ENCODE measurements around the gene DDX1. TPM values are rescaled to one million over a fixed set of nuclear protein-coding genes. Genes with fewer than 3 reads are reported as not detected.

DDX1 gene
- total and polyA plus RNA-seq, 4 donors = 73.6 to 82.6 (median 77.8) TPM

- DNase-seq (no peak), ATAC-seq (ENCODE audit: low FRiP score) (no peak)
- intact Hi-C loops (cut with DNase I) = no loop called here
- Histone ChIP-seq H3K4me1 (ENCODE audit: control insufficient read depth in 1 of 2, insufficient read depth in 2 of 2, low read length in 2 of 2) (no peaks in the 10 kb centered on the region), H3K27ac (ENCODE audit: low read depth in 1 of 2, low read length in 2 of 2) (no peak overlapping the region), H3K27me3 (ENCODE audit: control insufficient read depth in 1 of 2, insufficient read depth in 2 of 2, low read length in 1 of 2) (no peaks in the 10 kb centered on the region), H3K4me3 (ENCODE audit: low read length in 2 of 2) (no peak overlapping the region), H3K9me3 (ENCODE audit: control insufficient read depth, low read length) (no peaks in the 10 kb centered on the region), H3K36me3 (ENCODE audit: control insufficient read depth in 1 of 2, insufficient read depth in 2 of 2, low read length in 1 of 2) (peaks cover 9 to 10% of the 10 kb centered on the region in 2 donors)
- WGBS, 2 donors = 87 to 95% methylated on average over 1 of the region's 1 CpG
These were observed 8.3 kb downstream of the DDX1 start for GRCh38 chr2:15599994-15600393.

DNA sequence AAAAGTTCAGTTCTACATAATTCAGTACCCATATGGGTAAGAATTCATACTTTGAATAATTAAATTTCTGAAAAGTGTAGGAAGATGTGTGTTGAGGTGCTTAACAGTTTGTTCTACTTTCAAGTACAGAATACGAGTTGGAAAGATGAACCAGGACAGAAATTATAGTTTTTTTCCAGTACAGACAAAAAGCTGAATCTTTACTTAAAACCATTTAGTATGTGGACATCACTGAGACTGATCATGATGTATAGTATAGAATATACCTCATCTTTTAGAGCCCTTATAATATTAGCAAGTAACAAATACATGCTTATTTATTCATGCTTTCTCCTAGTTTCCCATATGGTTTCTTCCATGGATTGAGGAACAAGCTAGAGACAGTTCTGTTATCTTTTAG lies 10.0 kb downstream of the DDX1 start:
- Histone ChIP-seq H3K27me3 (ENCODE audit: control insufficient read depth in 1 of 2, insufficient read depth in 2 of 2, low read length in 1 of 2) (no peaks in the 10 kb centered on the region), H3K4me1 (ENCODE audit: control insufficient read depth in 1 of 2, insufficient read depth in 2 of 2, low read length in 2 of 2) (no peaks in the 10 kb centered on the region), H3K27ac (ENCODE audit: low read depth in 1 of 2, low read length in 2 of 2) (no peak overlapping the region), H3K36me3 (ENCODE audit: control insufficient read depth in 1 of 2, insufficient read depth in 2 of 2, low read length in 1 of 2) (peaks cover 7 to 11% of the 10 kb centered on the region in 2 donors), H3K4me3 (ENCODE audit: low read length in 2 of 2) (no peak overlapping the region), H3K9me3 (ENCODE audit: control insufficient read depth, low read length) (no peaks in the 10 kb centered on the region)
- intact Hi-C loops (cut with DNase I) = no loop called here
- ATAC-seq (ENCODE audit: low FRiP score) = no peak
- no peak for DNase-seq
- WGBS, 2 donors = 75 to 89% methylated on average over 1 of the region's 1 CpG

GRCh38 chr2:15602393-15602792 lies 10.7 kb downstream of the DDX1 start:
- ATAC-seq (ENCODE audit: low FRiP score) (no peak), DNase-seq (no peak)
- Histone ChIP-seq H3K36me3 (ENCODE audit: control insufficient read depth in 1 of 2, insufficient read depth in 2 of 2, low read length in 1 of 2) (peaks cover 7 to 11% of the 10 kb centered on the region in 2 donors), H3K4me3 (ENCODE audit: low read length in 2 of 2) (no peak overlapping the region), H3K27me3 (ENCODE audit: control insufficient read depth in 1 of 2, insufficient read depth in 2 of 2, low read length in 1 of 2) (no peaks in the 10 kb centered on the region), H3K9me3 (ENCODE audit: control insufficient read depth, low read length) (no peaks in the 10 kb centered on the region), H3K27ac (ENCODE audit: low read depth in 1 of 2, low read length in 2 of 2) (no peak overlapping the region), H3K4me1 (ENCODE audit: control insufficient read depth in 1 of 2, insufficient read depth in 2 of 2, low read length in 2 of 2) (no peaks in the 10 kb centered on the region)
- intact Hi-C loops (cut with DNase I) = no loop called here
- WGBS, 2 donors = 85% methylated on average over 8 of the region's 8 CpGs

DNA sequence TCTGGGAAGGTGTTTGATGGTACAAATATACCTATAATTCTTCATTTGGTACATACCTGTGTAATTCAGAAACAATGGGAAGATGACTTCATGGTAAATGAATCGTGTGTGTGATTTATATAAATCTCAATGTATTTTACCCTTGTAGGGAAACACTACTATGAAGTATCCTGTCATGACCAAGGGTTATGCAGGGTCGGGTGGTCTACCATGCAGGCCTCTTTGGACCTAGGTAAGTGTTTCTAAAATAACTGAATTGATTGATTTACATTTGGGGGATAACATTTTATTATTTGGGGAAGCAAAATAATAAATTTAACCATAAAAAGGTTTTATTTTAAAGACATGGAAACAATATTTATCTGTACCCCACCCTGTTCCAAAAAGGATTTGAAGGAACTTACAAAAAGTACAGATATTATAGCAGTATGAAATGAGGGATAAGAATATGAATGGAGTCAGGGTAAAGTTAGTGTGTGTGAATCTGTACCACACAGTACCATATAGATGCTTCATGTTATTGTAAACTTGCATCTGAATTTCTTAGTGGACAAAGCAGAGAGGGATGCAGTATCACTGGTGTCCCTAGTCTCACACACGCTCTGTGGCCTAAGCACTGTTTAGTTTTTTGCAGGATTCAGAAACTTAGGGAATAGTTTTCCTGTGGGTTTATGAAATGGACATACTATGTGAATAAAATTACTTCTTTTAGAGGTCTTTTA lies 11.5 kb downstream of the DDX1 start:
- ATAC-seq (ENCODE audit: low FRiP score) = no peak
- WGBS, 2 donors = 90 to 93% methylated on average over 3 of the region's 3 CpGs
- H3K36me3 ChIP-seq (ENCODE audit: control insufficient read depth in 1 of 2, insufficient read depth in 2 of 2, low read length in 1 of 2) = peaks cover 7 to 13% of the 10 kb centered on the region in 2 donors
- H3K9me3 ChIP-seq (ENCODE audit: control insufficient read depth, low read length) = no peaks in the 10 kb centered on the region
- H3K27me3 ChIP-seq (ENCODE audit: control insufficient read depth in 1 of 2, insufficient read depth in 2 of 2, low read length in 1 of 2) = no peaks in the 10 kb centered on the region
- H3K27ac ChIP-seq (ENCODE audit: low read depth in 1 of 2, low read length in 2 of 2) = no peak overlapping the region
- H3K4me1 ChIP-seq (ENCODE audit: control insufficient read depth in 1 of 2, insufficient read depth in 2 of 2, low read length in 2 of 2) = no peaks in the 10 kb centered on the region
- DNase-seq = no peak
- H3K4me3 ChIP-seq (ENCODE audit: low read length in 2 of 2) = no peak overlapping the region
- intact Hi-C loops (cut with DNase I) = no loop called here

DNA sequence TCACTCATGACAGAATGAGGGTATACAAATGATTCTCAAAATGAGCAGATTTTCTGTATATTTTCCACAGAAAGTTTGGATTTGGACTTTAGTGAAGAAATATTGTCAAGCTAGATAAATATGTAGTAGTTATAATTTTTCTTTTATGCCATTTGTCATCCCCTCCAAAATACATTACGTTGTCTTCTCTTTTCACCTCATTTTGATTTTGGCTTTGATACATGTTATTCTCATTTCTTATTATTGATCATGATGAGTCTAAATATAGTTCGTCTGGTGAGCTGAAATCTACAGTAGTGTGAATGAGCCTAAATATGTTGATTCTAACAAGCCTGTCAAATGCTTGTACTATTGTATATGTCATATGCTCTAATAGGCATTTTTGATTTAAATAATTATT lies 12.3 kb downstream of the DDX1 start:
- Histone ChIP-seq H3K9me3 (ENCODE audit: control insufficient read depth, low read length) (no peaks in the 10 kb centered on the region), H3K27ac (ENCODE audit: low read depth in 1 of 2, low read length in 2 of 2) (no peak overlapping the region), H3K36me3 (ENCODE audit: control insufficient read depth in 1 of 2, insufficient read depth in 2 of 2, low read length in 1 of 2) (peaks cover 7 to 14% of the 10 kb centered on the region in 2 donors), H3K4me1 (ENCODE audit: control insufficient read depth in 1 of 2, insufficient read depth in 2 of 2, low read length in 2 of 2) (no peaks in the 10 kb centered on the region), H3K27me3 (ENCODE audit: control insufficient read depth in 1 of 2, insufficient read depth in 2 of 2, low read length in 1 of 2) (no peaks in the 10 kb centered on the region), H3K4me3 (ENCODE audit: low read length in 2 of 2) (no peak overlapping the region)
- intact Hi-C loops (cut with DNase I) = no loop called here
- DNase-seq (no peak), ATAC-seq (ENCODE audit: low FRiP score) (no peak)
- 90 to 91% methylated on average over 2 of the region's 2 CpGs for WGBS, 2 donors

- Histone ChIP-seq H3K9me3 (ENCODE audit: control insufficient read depth, low read length) (no peaks in the 10 kb centered on the region), H3K4me1 (ENCODE audit: control insufficient read depth in 1 of 2, insufficient read depth in 2 of 2, low read length in 2 of 2) (no peaks in the 10 kb centered on the region), H3K4me3 (ENCODE audit: low read length in 2 of 2) (no peak overlapping the region), H3K27ac (ENCODE audit: low read depth in 1 of 2, low read length in 2 of 2) (no peak overlapping the region), H3K36me3 (ENCODE audit: control insufficient read depth in 1 of 2, insufficient read depth in 2 of 2, low read length in 1 of 2) (peaks cover 5 to 14% of the 10 kb centered on the region in 2 donors), H3K27me3 (ENCODE audit: control insufficient read depth in 1 of 2, insufficient read depth in 2 of 2, low read length in 1 of 2) (no peaks in the 10 kb centered on the region)
- intact Hi-C loops (cut with DNase I) = no loop called here
- 34 to 85% methylated on average over 1 of the region's 1 CpG for WGBS, 2 donors
- no peak for ATAC-seq (ENCODE audit: low FRiP score)
- DNase-seq = no peak
These were observed 14.1 kb downstream of the DDX1 start for GRCh38 chr2:15605721-15606120.

DNA sequence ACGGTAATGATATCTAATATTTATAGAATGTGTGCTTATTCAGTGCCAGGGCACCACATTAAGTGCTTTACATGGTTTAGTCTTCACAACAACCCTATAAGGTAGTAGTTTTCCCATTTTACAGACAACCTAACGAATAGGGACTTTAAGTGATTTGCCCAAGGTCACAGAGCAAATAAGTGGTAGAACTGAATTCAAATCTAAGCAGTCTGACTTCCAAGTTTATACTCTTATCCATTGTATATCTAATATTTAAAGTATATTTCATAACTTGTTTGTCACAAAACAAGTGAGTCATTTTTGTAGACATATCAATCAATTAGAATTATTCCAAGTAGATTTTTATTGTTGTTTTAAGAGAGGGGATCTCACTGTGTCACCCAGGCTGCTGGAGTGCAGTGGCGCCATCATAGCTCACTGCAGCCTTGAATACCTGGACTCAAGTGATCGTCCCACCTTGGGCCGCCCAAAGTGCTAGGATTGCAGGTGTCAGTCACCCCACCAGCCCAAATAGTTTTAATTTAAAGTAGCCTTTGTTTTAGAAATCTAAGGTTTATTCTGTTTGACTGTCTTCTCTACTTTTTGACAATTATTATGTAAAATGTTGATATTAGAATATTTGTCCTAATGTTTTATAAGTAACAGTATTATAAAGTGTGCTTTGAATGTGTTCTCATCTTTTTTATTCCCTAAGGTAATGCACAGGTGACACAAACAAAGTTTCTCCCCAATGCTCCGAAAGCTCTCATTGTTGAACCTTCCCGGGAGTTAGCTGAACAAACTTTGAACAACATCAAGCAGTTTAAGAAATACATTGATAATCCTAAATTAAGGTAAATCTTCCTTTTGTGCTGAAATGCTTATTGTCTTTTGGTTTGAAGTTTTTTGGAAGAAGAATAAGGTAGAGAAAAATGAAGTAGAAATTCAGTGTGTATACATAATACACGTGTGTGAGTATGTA lies 15.1 kb downstream of the DDX1 start:
- Histone ChIP-seq H3K36me3 (ENCODE audit: control insufficient read depth in 1 of 2, insufficient read depth in 2 of 2, low read length in 1 of 2) (peaks cover 5 to 14% of the 10 kb centered on the region in 2 donors), H3K9me3 (ENCODE audit: control insufficient read depth, low read length) (no peaks in the 10 kb centered on the region), H3K27me3 (ENCODE audit: control insufficient read depth in 1 of 2, insufficient read depth in 2 of 2, low read length in 1 of 2) (no peaks in the 10 kb centered on the region), H3K4me1 (ENCODE audit: control insufficient read depth in 1 of 2, insufficient read depth in 2 of 2, low read length in 2 of 2) (no peaks in the 10 kb centered on the region), H3K4me3 (ENCODE audit: low read length in 2 of 2) (no peak overlapping the region), H3K27ac (ENCODE audit: low read depth in 1 of 2, low read length in 2 of 2) (no peak overlapping the region)
- ATAC-seq (ENCODE audit: low FRiP score) (no peak), DNase-seq (no peak)
- intact Hi-C loops (cut with DNase I) = no loop called here
- WGBS, 2 donors = 85 to 87% methylated on average over 8 of the region's 8 CpGs

- Histone ChIP-seq H3K9me3 (ENCODE audit: control insufficient read depth, low read length) (no peaks in the 10 kb centered on the region), H3K4me3 (ENCODE audit: low read length in 2 of 2) (no peak overlapping the region), H3K27ac (ENCODE audit: low read depth in 1 of 2, low read length in 2 of 2) (no peak overlapping the region), H3K36me3 (ENCODE audit: control insufficient read depth in 1 of 2, insufficient read depth in 2 of 2, low read length in 1 of 2) (peaks cover 5 to 14% of the 10 kb centered on the region in 2 donors), H3K27me3 (ENCODE audit: control insufficient read depth in 1 of 2, insufficient read depth in 2 of 2, low read length in 1 of 2) (no peaks in the 10 kb centered on the region), H3K4me1 (ENCODE audit: control insufficient read depth in 1 of 2, insufficient read depth in 2 of 2, low read length in 2 of 2) (no peaks in the 10 kb centered on the region)
- no peak for ATAC-seq (ENCODE audit: low FRiP score)
- intact Hi-C loops (cut with DNase I) = no loop called here
- 94% methylated on average over 7 of the region's 7 CpGs for WGBS, 2 donors
- DNase-seq = no peak
These were observed 16.2 kb downstream of the DDX1 start for GRCh38 chr2:15607709-15608391.

Data from aorta (tissue), 5 donors.